Measurements from ENCODE around the gene SPNS2.

SPNS2 gene

DNA sequence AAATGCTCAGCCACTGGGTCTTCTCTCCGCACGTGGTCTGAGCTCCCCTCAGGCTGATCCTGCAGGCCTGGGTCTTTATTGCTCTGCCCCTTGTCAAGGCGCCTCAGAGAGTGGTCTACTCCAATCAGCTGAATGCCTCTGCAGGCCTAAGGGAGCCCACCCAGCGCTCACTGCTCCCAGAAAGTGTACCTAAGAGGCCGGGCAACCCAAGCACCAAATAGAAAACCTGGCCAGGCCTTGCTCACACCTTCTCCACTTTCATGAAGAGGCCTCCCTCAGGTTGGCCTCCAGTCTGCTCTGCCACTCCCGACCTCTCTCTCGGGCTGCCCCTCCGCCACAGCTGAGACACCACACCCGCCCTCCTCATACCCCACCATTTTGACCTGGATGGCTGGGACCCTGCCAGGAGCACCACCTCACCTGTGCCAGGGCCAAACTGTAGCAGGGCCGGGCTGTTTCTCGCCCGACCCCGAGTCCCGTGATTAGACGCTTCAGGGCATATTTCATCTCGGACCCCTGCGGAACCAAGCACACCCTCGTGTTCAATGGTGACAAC, 55.8 kb downstream of the SPNS2 start:
- in situ Hi-C loops (cut with MboI; ENCODE audit: low sequenced_read_pairs, unreplicated experiment): no loop called here
- TF ChIP-seq, protein P1, sequence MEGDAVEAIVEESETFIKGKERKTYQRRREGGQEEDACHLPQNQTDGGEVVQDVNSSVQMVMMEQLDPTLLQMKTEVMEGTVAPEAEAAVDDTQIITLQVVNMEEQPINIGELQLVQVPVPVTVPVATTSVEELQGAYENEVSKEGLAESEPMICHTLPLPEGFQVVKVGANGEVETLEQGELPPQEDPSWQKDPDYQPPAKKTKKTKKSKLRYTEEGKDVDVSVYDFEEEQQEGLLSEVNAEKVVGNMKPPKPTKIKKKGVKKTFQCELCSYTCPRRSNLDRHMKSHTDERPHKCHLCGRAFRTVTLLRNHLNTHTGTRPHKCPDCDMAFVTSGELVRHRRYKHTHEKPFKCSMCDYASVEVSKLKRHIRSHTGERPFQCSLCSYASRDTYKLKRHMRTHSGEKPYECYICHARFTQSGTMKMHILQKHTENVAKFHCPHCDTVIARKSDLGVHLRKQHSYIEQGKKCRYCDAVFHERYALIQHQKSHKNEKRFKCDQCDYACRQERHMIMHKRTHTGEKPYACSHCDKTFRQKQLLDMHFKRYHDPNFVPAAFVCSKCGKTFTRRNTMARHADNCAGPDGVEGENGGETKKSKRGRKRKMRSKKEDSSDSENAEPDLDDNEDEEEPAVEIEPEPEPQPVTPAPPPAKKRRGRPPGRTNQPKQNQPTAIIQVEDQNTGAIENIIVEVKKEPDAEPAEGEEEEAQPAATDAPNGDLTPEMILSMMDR (IDR thresholded peaks at IDR 0.05; ENCODE audit: borderline replicate concordance, control extremely low read depth, extremely low read depth, insufficient read depth, missing control alignments): no peak

DNA sequence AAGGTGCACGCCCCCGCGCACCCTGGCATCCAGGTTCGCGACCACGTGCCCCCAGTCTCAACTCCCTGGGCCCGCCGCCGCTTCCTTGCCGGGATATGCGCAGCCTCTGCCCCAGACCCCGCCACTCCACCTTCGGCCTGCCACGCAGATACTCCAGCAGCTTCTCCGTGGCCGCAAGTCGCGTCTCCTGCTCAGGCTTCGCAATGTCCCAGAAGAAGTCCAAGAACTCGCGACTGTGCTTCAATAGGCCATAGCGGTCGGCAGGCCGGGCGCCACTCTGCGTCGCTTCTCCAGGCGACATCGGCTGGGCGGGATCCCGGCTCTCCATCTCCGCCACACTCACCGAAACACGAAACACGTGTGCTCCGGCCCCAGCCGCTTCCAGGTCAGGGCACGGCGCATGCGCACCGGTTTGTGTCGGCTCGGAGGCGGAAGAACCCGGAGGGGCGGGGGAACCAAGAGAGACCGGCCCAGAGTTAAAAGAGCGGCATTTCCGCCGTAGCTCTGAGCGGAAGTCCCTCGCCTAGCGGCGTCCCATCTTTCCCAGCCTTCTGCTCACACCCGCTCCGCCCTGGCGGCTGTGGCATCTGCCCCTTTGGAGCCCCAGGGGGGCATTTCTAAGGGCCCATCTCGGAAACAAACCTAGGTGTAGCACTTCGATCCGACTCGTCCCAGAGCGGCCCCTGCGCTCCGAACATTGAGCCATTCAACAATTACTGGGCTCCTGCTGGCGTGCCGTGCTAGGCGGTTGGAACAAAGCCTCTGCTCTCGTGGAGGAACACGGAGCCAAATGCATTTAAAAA, 56.5 kb downstream of the SPNS2 start, which contains the start of gene MYBBP1A:
Gene MYBBP1A (minus strand): TSS at position 388 of the 803 bp plus-strand sequence. CDS start 60 bp downstream, at position 328.
- in situ Hi-C loops (cut with MboI; ENCODE audit: low sequenced_read_pairs, unreplicated experiment): no loop called here
- DNase-seq (ENCODE audit: low spot score): peak; percentile 100
- TF ChIP-seq, protein P1 (IDR thresholded peaks at IDR 0.05; ENCODE audit: borderline replicate concordance, control extremely low read depth, extremely low read depth, insufficient read depth, missing control alignments): no peak

More for the DNA sequence above, 55.8 kb downstream of the SPNS2 start:
- no peak for DNase-seq (ENCODE audit: low spot score)

DNA sequence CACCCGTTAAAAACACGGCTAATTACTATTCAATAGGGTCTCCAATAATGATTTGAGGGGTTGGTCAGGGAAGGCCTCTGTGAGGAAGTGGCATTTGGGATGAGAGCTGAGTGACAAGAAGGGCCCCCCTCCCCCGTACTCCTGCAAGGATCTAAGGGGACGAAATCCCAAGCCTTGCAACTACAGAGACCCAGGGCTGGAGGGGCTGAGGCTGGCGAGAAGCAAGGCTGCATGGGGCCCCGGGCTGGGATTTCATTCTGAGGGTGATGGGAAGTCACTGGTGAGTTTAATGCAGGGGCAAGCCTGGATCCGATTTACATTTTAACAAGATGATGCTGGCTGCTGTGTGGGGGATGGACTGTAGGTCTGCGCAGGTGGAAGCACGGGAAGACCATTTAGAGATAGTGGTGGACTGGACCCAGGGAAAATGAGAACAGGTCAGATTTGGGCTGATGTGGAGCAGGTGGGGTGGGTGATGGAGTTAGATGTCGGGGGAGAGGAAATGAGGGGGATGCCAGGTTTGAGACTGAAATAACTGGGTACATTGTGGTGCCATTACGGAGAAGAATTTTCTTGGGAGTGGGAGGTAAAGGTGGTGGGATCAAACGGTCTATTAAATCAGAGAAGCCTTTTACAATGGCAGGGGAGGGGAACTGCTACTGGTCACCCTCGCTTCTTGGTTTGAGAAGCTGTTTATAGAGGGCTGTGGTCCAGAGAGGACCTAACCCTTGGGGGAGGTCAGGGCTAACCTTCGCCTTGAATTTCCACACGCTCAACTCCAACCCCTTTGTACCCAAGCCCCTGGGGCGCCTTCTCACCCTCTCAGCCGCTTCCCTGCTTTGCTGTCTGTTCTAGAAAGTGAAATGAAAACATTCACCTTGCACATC, 57.4 kb downstream of the SPNS2 start:
- no peak for DNase-seq (ENCODE audit: low spot score)
- TF ChIP-seq, protein P1 (IDR thresholded peaks at IDR 0.05; ENCODE audit: borderline replicate concordance, control extremely low read depth, extremely low read depth, insufficient read depth, missing control alignments): no peak
- in situ Hi-C loops (cut with MboI; ENCODE audit: low sequenced_read_pairs, unreplicated experiment): no loop called here

- DNase-seq (ENCODE audit: low spot score): no peak
- TF ChIP-seq, protein P1 (IDR thresholded peaks at IDR 0.05; ENCODE audit: borderline replicate concordance, control extremely low read depth, extremely low read depth, insufficient read depth, missing control alignments): no peak
- in situ Hi-C loops (cut with MboI; ENCODE audit: low sequenced_read_pairs, unreplicated experiment): no loop called here
Measured at GRCh38 chr17:4556996-4557395, 58.3 kb downstream of the SPNS2 start.

GRCh38 chr17:4557626-4558346, 59.1 kb downstream of the SPNS2 start:
- in situ Hi-C loops (cut with MboI; ENCODE audit: low sequenced_read_pairs, unreplicated experiment): no loop called here
- TF ChIP-seq, protein P1 (IDR thresholded peaks at IDR 0.05; ENCODE audit: borderline replicate concordance, control extremely low read depth, extremely low read depth, insufficient read depth, missing control alignments): no peak
- DNase-seq (ENCODE audit: low spot score): no peak
